HG02763 (cell line): ENCODE measurements around the gene GSTT4.
"Not testable (repeated sequence)": the region's sequence is repeated elsewhere in the genome, so short reads cannot be mapped to it uniquely, and the experiment has no call there.

Experiments
- ATAC-seq: cut with Tn5 transposase; IDR thresholded peaks from one replicate; pipeline ENCODE4 v1.9.1; 2021; ENCODE audit warnings: mild to moderate bottlenecking, moderate library complexity; ENCODE audit not compliant: unreplicated experiment

The GSTT4 gene

DNA sequence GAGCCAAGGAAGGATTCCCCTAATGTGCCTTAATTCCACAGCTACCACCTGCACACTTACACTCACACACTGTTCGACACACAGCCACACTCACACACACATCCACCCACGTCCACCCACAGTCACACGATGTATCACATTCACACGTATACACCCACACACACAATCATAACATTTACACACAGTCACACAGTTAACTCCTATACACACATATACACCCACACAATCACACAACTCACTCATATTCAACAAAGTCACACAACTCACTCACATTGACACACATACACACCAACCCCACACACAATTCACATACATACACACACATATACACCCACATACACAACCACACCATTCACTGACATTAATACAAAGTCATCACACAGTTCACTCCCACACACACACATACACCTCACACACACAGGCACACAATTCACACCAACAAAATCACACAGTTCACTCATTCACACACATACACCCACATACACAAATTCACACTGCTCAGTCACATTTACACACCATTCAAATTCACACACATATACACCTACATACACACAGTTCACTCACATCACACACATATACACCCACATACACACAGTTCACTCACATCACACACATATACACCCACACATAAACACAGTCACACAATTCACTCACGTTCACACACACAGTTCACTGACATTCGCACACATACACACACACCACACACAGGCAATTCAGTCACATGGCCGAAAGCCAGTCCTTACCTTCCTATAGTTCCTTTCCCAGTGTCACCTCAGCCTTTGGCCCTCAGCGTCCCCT is 50.9 kb downstream of the GSTT4 start:
- not testable (repeated sequence) for ATAC-seq

GRCh38 chr22:23953485-23953884 is 51.8 kb downstream of the GSTT4 start:
- not testable (repeated sequence) for ATAC-seq

GRCh38 chr22:23952794-23953405 is 52.4 kb downstream of the GSTT4 start:
- not testable (repeated sequence) for ATAC-seq

- ATAC-seq, result not testable (repeated sequence)
Observed at GRCh38 chr22:23951383-23951782, 53.9 kb downstream of the GSTT4 start.

DNA sequence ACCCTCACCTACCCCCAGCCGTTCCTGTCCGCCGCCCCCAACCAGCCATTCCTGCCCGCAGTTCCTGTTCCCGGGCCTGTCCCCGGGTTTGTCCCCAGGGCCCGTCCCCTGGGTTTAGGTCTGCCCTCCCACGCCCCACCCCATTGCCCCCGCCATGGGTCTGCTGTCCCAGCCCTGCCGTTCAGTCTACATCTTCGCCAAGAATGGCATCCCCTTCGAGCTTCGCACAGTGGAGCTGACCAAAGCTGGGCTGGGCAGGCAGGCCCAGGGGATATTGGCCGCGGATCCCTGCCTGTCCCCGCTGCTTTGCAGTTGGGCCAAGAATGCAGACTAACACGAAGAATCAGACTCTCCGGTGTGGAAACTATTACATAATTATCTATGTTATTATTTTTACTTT is 55.5 kb downstream of the GSTT4 start:
- not testable (repeated sequence) for ATAC-seq
